Aorta (tissue), 5 donors: ENCODE data around the gene SLC34A3. TPM values are rescaled to one million over a fixed set of nuclear protein-coding genes. Genes with fewer than 3 reads are reported as not detected.
A peak's percentile ranks its signal among the peaks of the same experiment; 100 is the strongest.

Experiments used
- ATAC-seq: fragments of 200-7000 bp; cut with Tn5 transposase; one replicate; pipeline ENCODE4 v1.9.1; 2022; ENCODE audit warnings: moderate library complexity; ENCODE audit not compliant: low FRiP score
- DNase-seq, 2 donors: peaks; one replicate each; pipeline ENCODE4 v3.0.0-alpha.2; 2020
- H3K27ac ChIP-seq, 2 donors: one replicate each; pipeline ENCODE4 v1.5.1; 2013; ENCODE audit warnings: low read length in 2 of 2, mild to moderate bottlenecking in 2 of 2, moderate library complexity in 2 of 2, control low read depth in 1 of 2, inconsistent platforms in 1 of 2, low read depth in 1 of 2
- H3K27me3 ChIP-seq, 2 donors: one replicate each; pipeline ENCODE4 v1.6.1; 2013; ENCODE audit warnings: control low read depth in 1 of 2, low read length in 1 of 2, mild to moderate bottlenecking in 1 of 2, moderate library complexity in 1 of 2; ENCODE audit not compliant: insufficient read depth in 2 of 2, control insufficient read depth in 1 of 2
- H3K36me3 ChIP-seq, 2 donors: one replicate each; pipeline ENCODE4 v1.6.1; 2013; ENCODE audit warnings: control low read depth in 1 of 2, low read length in 1 of 2, mild to moderate bottlenecking in 1 of 2; ENCODE audit not compliant: insufficient read depth in 2 of 2, control insufficient read depth in 1 of 2
- H3K4me1 ChIP-seq, 2 donors: one replicate each; pipeline ENCODE4 v1.6.1; 2013; ENCODE audit warnings: low read length in 2 of 2, control low read depth in 1 of 2, mild to moderate bottlenecking in 1 of 2, moderate library complexity in 1 of 2; ENCODE audit not compliant: insufficient read depth in 2 of 2, control insufficient read depth in 1 of 2
- H3K4me3 ChIP-seq, 2 donors: one replicate each; pipeline ENCODE4 v1.5.1; 2013; ENCODE audit warnings: low read length in 2 of 2, control low read depth in 1 of 2, mild to moderate bottlenecking in 1 of 2
- H3K9me3 ChIP-seq: one replicate; pipeline ENCODE4 v1.6.1; 2013; ENCODE audit warnings: mild to moderate bottlenecking, low read length; ENCODE audit not compliant: control insufficient read depth
- WGBS, 2 donors: extraction: QIAGEN DNeasy Blood & Tissue Kit; methylation state at CpG; one replicate each; pipeline ENCODE4 v1.1.7; 2013; 5-methylcytosine and 5-hydroxymethylcytosine counted together
- intact Hi-C, 2 donors: fragments of 100-400 bp; cut with DNase I; formaldehyde crosslinking; loops; one replicate each; pipeline versions ENCODE4 v1.14.2 to v1.15.0; 2022
- polyA plus RNA-seq, 2 donors: library from polyadenylated mRNA; stranded (reverse); fragments of 200-250 nt; gene quantifications; one replicate each; pipeline ENCODE4 v1.2.3, GENCODE V29; 2013
- total RNA-seq, 2 donors: library from RNA; stranded (reverse); fragmentation: NEBNext Ultra II Directional; extraction: Animal tissue kit (Norgen Biotek cat#: 25700); gene quantifications; one replicate each; pipeline ENCODE4 v1.2.1, GENCODE V29; 2021
- donor health status: healthy with polysubstance abuse.
- donor health status: Bipolar disorder and iron deficiency.
- donor health status: DM: no; HTN: no; CAD: no.
- donor health status: DM: no; HTN: no; CAD: no.
- donor health status: DM: yes; HTN: yes; CAD: no.

The SLC34A3 gene
- total and polyA plus RNA-seq, 4 donors, result not detected

DNA sequence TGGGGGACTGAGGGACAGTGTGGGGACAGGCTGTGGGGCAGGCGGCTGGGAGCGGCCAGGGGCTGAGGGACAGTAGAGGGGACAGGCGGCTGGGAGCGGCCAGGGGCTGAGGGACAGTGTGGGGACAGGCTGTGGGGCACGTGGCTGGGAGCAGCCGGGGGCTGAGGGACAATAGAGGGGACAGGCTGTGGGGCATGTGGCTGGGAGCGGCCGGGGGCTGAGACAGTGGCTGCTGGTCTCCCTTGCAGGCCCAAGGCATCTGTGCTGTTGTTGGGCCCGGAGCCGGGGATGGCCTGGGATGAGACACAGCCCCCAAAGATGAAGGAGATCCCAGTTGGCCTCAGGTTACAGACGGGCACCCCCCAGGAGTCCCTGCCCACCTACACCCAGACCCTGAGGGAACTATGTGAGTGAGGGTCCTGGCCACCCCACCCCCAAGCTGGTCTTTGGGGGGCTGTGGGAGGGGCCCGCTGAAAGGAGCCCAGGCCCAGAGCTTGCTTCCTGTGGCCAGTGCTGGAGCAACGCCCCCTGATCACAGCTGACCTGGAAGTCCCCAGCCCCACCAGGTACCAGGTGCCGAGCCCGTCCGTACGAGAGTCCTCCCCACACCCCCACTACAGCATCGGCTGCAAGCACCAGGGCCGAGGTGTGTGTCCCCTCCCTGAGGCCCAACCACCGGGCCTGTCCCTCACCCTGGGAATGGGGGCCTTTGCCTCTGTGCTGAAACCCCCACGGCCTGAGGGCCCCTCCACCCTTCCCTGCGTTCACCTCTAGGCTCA, 21.0 kb downstream of the SLC34A3 start:
- DNase-seq (no peak), ATAC-seq (no peak)
- intact Hi-C loops, result no loop called here
- Histone ChIP-seq H3K4me3 (no peak overlapping the region), H3K4me1 (no peaks in the 10 kb centered on the region), H3K27me3 (no peaks in the 10 kb centered on the region), H3K27ac (no peak overlapping the region), H3K36me3 (no peaks in the 10 kb centered on the region), H3K9me3 (no peaks in the 10 kb centered on the region)
- WGBS, 2 donors, result 81 to 86% methylated on average over 20 to 22 of the region's 22 CpGs

DNA sequence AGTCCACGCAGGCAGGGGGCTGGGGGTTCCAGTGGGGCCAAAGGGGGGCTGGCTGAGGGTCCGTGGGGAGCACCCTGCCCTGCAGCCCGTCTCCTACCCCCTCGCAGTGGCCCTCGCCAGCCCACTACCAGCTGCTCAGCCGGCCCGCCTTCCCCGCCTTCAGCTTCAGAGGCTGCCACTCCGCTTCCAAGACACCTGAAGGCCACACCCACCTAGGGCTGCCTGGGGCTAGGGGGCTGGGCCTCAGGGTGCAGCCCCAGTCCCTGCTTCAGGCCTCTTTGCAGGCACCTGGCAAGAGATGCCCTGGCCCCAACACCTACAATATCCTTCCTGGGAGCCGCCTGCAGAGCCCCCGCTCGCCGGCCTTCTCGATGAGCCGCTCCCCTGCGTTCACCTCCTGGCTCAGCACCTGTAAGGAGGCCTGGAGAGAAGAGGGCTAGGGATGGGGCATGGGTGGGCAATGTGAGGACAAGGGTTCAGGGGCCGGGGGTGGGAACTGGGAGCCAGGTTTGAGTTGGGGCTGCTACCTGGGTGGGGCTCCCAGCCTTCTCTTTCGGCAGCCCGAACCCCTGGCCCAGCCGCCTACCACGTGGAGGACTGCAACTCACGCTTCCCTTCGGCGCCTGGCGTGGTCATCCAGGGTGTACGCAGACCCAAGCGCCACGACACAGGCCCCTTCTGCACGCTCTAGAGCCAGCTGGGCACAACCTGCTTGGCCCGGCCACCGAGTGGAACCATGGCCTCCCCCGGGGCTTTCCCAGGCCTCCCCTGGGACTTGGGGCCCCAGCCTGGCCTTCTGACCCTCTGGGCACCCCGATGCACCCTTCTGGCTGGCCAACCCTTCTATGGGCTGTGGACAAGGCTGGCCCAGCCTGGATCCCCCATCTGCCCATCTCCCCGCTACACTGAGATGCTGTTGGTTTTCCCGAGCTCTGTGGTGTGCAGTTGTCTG, 22.1 kb downstream of the SLC34A3 start:
- no peaks in the 10 kb centered on the region for H3K4me1 ChIP-seq
- H3K27me3 ChIP-seq, result no peaks in the 10 kb centered on the region
- ATAC-seq, result no peak
- DNase-seq, result no peak
- no peak overlapping the region for H3K27ac ChIP-seq
- intact Hi-C loops, result no loop called here
- no peaks in the 10 kb centered on the region for H3K9me3 ChIP-seq
- WGBS, 2 donors, result 93% methylated on average over 29 to 35 of the region's 35 CpGs
- H3K36me3 ChIP-seq, result no peaks in the 10 kb centered on the region
- no peak overlapping the region for H3K4me3 ChIP-seq

GRCh38 chr9:137253717-137254623, 23.3 kb downstream of the SLC34A3 start:
- ATAC-seq (no peak), DNase-seq (no peak)
- 56 to 57% methylated on average over 21 of the region's 21 CpGs for WGBS, 2 donors
- Histone ChIP-seq H3K4me1 (no peaks in the 10 kb centered on the region), H3K9me3 (no peaks in the 10 kb centered on the region), H3K4me3 (peak overlapping the region; percentile 20 to 49), H3K36me3 (no peaks in the 10 kb centered on the region), H3K27ac (no peak overlapping the region), H3K27me3 (no peaks in the 10 kb centered on the region)
- intact Hi-C loops, result loop anchor here in 1 of 2 donors (2.0 kb wide), 1 partner anchor 13 kb away; the partner anchor contains the start of gene TUBB4B

DNA sequence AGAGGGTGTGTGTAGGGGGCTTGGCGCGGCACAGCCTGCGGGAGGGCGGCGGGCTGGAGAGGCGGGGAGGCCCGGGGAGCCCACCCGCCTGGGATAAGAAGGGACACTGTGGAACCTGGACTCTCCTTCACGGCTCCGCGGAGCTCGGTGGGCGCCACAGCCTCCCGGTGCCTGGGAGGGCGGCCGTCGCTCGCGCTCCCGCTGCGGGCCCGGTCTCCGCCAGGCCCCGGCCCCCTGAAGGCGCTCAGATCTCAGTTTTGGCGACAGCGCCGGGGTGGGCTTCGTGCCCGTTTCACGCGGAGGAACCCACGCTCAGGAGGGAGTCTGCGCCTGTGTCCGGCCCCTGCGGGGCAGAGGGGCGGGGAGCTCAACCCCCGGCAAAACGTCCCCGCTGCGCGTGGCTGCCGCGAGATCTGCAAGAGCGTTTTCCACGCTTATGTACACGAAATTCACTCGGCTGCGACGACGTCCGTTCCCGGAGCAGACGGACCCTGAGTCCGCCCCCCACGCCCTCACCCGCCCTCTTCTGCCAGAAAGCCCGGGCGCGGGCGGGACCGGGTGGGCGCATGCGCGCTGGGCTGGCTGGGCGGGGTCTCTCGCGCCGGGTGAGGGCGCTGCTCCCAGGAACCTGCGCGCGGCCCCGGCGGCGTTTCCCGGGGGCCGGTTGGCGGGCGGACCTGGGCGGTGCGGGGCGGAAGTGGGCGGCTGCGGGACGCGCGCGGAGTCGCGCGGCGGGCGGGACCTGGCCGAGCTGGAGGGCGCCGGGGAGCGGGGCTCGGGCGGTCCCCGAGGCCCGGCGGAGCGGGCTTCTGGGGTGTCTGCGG, 24.1 kb downstream of the SLC34A3 start, which contains the start of gene NELFB:
Gene NELFB, plus strand, starts transcription at position 704 of the 824 bp plus-strand sequence.
- 1% methylated on average over 56 to 105 of the region's 105 CpGs for WGBS, 2 donors

GRCh38 chr9:137255448-137256114, 24.9 kb downstream of the SLC34A3 start:
- no peaks in the 10 kb centered on the region for H3K4me1 ChIP-seq
- ATAC-seq (peak; percentile 19), DNase-seq (peak in 1 of 2 donors; percentile 86)
- H3K27me3 ChIP-seq, result no peaks in the 10 kb centered on the region
- H3K4me3 ChIP-seq, result peak overlapping the region; percentile 87 to 89
- H3K27ac ChIP-seq, result peak overlapping the region in 1 of 2 donors; percentile 10
- WGBS, 2 donors, result 2 to 4% methylated on average over 41 to 51 of the region's 51 CpGs
- H3K36me3 ChIP-seq, result no peaks in the 10 kb centered on the region
- no peaks in the 10 kb centered on the region for H3K9me3 ChIP-seq
- intact Hi-C loops, result loop anchor here in 1 of 2 donors (2.0 kb wide), 1 partner anchor 15 kb away; the partner anchor contains the start of gene TUBB4B

More for the DNA sequence above, 24.1 kb downstream of the SLC34A3 start, which contains the start of gene NELFB:
- H3K9me3 ChIP-seq, result no peaks in the 10 kb centered on the region
- peak; percentile 90 for ATAC-seq
- peak within 1 kb of the TSS in 1 of 2 donors; percentile 10 for H3K27ac ChIP-seq
- intact Hi-C loops, result loop anchor here in 1 of 2 donors (2.0 kb wide), 1 partner anchor 14 kb away; the partner anchor contains the start of gene TUBB4B
- peak within 1 kb of the TSS; percentile 87 to 89 for H3K4me3 ChIP-seq
- no peaks in the 10 kb centered on the region for H3K4me1 ChIP-seq
- peak; percentile 95 to 99 for DNase-seq
- no peaks in the 10 kb centered on the region for H3K36me3 ChIP-seq
- no peaks in the 10 kb centered on the region for H3K27me3 ChIP-seq

DNA sequence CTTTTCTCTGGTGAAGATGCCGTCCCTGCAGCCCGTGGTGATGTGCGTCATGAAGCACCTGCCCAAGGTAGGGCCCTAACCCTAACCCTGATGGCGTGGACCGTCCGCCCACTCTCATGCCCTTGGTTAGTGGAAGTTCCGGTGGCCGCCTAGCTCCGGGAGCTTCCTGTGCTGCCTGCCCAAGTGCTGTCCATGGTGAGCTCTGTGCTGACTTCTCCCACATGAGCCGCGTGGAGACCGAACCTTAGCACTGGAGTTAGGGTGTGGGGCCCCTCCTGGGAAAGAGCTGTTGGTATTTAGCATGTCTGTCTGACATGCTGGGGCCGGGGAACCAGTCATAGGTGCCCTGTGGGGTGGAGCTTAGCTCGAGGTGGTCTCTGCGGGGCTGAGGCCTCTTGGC, 25.7 kb downstream of the SLC34A3 start:
- H3K4me3 ChIP-seq, result no peak overlapping the region
- H3K27me3 ChIP-seq, result no peaks in the 10 kb centered on the region
- H3K4me1 ChIP-seq, result no peaks in the 10 kb centered on the region
- ATAC-seq, result no peak
- no peak for DNase-seq
- H3K36me3 ChIP-seq, result no peaks in the 10 kb centered on the region
- intact Hi-C loops, result no loop called here
- H3K9me3 ChIP-seq, result no peaks in the 10 kb centered on the region
- WGBS, 2 donors, result 82 to 87% methylated on average over 15 of the region's 15 CpGs
- H3K27ac ChIP-seq, result no peak overlapping the region

- no peaks in the 10 kb centered on the region for H3K9me3 ChIP-seq
- no peaks in the 10 kb centered on the region for H3K4me1 ChIP-seq
- ATAC-seq (no peak), DNase-seq (no peak)
- 92 to 93% methylated on average over 15 of the region's 15 CpGs for WGBS, 2 donors
- H3K4me3 ChIP-seq, result no peak overlapping the region
- intact Hi-C loops, result no loop called here
- no peak overlapping the region for H3K27ac ChIP-seq
- no peaks in the 10 kb centered on the region for H3K36me3 ChIP-seq
- no peaks in the 10 kb centered on the region for H3K27me3 ChIP-seq
These were observed 26.2 kb downstream of the SLC34A3 start for GRCh38 chr9:137256856-137257255.
